Stimulated activated CD4-positive, alpha-beta T cell treated with anti-CD3 and anti-CD28 coated beads, Interleukin-15, amount 100 ng/mL, for 24 hours (primary cell): ENCODE results near the gene RBPJ.
"Not testable (repeated sequence)": the region's sequence is repeated elsewhere in the genome, so short reads cannot be mapped to it uniquely, and the experiment has no call there.

Experiments
- DNase-seq: peaks from one replicate; pipeline ENCODE4 v3.0.0-alpha.2; 2020

The RBPJ gene

DNA sequence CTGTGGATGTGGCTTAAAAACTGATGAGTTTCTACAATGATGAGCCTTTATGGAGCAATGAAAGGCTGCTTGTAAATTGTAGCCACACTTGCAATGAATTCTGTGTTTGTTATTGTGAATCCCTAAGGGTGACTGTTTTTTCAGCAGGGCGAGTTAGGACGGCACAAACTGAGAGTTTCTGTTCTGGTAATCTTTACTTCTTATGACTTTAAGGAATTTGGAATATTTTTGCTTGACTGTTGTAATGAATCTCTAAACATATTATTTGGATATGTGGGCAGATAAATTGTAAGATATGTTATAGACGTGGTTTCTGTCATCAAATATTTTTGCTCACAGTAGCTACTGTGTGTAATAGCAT is 22.2 kb downstream of the RBPJ start:
- no peak for DNase-seq

DNA sequence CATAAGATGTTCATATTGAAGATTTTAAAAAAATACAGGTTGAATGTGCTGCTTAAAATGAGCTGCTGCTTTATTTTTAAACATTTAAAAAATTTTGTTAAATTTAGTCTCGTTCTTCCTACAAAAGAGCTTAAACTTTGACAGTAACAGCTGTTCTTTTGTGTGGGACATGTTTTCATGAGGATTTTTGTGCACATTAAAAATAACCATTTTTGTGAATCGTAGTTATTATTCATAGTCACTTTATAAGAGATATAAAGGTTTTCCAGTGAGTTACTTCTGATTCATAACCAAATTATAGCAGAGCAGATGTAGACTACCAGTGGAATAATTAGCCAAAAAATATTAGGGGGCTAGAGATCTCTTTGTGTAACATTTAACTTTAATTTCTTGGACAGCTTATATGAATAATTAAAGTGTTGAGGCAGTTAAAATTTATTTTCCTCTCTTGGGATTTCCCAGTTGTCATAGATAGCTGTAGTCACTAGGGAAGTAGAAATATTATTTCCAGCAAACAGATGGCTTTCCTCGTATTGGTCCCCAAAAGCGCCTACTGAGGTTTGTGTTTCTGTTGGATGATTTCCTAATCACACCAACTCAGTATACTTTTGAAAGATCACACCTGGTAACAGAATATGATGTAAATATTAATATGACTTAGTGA is 24.2 kb downstream of the RBPJ start:
- DNase-seq = no peak

DNA sequence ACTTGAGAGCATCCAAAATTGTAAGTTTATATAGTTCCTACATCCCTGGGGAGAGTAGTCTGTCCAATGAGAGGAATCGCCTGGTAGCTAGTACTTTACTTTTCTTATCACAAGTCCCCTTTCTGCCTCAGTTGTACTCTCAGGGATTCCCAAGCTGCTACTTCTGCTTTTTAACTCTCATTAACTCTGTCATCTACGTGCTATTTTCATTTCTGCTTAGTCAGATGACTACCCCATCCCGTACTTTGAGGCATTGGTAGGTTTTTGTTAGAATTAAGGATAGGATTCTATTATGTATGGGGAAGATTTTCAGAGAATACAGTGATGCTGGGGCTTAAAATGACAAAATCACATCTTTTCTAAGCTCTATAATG is 24.7 kb downstream of the RBPJ start:
- DNase-seq = no peak

DNA sequence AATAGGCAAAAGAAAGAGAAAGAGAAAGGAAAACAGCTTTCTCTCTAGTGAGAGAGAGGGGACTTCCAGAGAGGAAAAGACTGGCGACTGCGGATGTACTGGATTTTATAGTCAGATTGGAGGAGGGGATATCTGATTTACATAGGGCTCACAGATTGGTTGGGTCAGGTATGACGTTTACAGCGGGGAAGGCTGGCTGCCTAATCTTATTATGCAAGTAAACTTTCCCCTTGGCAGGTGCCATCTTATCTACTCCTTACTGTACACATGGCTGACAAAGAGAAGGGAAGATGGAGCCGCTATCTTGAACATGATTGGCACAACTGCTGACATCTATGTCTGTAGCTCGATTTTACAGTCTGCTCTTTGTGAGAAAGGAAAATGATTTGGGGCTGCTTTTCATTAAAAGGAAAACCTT is 25.4 kb downstream of the RBPJ start:
- DNase-seq = no peak

DNA sequence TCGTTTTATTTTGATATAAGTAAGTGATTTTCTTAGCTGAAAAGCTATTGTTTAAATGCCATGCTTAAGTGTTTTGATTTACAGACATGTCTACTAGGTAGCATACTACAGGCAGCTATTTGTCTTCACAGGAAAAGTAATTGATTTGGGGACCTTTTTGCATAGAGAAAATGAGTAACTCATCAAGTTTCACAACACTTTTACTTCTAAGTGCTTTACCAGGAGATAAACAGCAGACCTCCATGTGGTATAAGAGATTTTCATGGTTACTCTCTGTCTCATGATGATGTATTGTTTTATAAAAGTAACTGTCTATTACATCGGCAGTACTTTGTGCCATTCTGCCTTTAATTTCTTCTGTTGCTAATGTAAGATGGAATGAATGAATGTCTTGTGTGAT is 28.7 kb downstream of the RBPJ start:
- DNase-seq = no peak

DNA sequence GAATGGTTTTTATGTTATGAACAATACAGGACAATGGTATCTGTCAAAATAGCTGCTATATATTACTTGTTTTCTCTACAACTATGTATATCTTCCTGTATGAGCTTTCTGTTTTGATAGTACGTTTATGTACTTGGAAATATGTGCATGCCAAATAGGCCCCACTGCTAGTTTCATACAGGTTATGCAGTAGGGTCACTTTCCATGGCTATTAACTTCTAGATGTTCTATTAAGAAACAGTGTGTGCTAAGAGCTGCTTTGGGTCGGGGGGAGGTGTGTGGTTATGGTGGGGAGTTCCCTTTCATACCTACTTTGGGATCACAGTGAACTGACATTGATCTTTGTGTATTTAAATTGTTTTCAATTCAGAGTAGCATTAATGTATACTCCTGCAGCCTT is 30.9 kb downstream of the RBPJ start:
- no peak for DNase-seq

DNA sequence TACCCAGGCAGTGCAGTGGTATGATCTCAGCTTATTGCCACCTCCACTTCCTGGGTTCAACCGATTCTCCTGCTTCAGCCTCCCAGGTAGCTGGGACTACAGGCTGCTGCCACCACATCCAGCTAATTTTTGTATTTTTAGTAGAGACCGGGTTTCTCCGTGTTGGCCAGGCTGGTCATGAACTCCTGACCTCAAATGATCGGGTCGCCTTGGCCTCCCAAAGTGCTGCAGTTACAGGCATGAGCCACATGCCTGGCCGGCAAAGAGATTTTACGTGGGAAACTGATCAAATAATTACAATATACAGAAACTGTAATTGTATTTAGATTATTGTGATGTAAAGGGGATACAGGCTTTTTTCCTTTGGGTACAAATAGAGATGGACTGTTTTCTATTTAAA is 33.7 kb downstream of the RBPJ start:
- no peak for DNase-seq

DNA sequence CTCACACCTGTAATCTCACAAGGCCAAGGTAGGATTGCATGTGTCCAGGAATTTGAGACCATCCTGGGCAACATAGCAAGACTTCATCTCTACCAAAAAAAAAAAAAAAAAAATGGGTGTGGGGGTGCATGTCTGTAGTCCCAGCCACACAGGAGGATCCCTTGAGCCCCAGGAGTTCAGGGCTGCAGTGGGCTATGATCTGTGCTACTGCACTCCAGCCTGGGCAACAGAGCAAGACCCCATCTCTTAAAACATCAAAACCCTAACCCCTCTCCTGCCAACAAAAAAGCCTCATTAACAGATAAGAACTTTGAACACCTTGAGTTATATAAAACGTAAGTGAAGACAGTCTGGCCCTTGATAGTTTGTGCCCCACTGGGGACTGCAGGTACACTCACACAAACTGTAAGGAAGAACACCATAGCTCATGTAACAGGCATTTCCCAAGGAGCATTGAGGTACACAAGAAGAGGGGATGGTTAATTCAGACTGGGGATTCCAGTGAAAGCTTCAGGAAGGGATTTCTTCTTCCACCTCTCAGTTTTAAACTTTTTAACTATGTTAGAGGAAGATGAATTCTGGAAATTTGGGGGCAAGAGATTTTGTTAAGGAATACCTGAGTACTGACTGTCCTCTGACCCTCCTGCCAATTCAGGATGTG is 34.7 kb downstream of the RBPJ start:
- DNase-seq = no peak

DNA sequence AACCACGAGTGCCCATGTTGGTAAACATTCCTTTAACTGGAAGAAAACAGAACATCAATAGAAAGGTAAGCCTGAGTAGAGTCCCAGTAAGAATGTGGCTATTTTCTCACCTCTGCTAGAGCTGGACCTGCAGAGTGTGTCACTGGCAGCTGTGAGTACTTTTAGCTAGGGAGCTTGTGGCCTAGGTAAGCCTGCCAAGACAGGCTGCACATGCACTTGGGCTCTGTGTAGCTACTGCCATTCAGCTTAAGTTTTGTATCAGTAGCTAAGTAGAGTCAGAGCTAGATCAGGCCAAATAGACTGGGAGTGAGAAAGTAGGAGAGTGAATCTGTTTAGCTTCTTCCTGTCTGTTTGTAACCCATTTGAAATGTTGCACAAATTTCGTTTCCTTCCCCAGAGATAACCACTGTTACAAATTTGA is 35.3 kb downstream of the RBPJ start:
- DNase-seq = no peak

DNA sequence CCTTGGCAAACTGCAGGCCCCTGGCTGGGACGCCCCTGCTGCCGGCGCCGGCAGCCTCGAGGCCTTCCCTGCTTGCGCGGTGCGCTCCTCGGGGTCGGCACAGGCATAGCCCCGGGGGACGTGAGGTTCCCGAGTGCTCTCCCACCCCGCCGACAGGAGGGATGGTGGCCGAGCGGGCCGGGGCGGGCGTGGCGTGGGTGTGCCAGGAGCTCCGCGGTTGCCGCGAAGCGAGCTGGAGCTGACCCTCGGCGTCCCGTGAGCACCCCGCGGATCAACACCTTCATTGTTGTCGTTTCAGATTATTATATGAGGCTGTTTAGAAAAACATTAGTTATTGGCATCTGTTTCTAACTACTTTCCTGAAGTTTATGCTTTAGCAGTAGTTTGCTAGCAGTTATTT is 38.7 kb downstream of the RBPJ start:
- DNase-seq = not testable (repeated sequence)

DNA sequence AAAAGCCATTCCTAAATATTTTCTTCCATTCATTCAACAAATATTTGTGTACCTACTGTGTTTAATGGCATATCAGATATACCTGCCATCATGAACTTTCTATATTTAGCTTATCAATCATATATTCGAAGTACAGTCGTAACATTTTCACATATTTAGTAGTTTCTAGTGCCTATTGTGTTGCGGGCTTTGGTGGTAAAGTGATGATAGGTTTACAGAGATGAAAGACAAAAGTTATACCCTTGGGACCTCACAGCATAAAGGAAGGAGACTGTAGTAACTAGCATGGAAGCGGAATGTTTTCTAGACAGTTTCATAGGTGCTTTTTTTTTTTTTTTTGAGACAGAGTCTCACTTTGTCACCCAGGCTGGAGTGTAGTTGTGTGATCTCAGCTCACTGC is 39.5 kb downstream of the RBPJ start:
- no peak for DNase-seq

DNA sequence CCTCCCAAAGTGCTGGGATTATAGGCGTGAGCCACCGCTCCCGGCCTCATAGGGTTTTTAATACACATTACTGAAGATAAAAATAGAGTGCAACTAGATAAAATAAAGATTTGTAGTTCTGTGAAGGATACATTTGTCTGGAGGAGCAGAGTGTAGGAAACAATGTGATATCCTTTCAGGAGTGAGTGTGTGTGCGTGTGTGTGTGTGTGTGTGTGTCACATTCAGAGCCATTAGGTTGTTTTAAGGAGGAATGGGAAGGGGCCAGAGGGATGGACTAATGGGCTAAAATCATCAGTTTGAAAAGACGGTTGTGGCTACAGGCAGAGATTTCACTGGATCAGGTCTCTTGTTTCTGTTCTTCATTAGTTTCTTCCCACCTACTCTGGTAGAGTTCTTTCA is 40.0 kb downstream of the RBPJ start:
- no peak for DNase-seq

DNA sequence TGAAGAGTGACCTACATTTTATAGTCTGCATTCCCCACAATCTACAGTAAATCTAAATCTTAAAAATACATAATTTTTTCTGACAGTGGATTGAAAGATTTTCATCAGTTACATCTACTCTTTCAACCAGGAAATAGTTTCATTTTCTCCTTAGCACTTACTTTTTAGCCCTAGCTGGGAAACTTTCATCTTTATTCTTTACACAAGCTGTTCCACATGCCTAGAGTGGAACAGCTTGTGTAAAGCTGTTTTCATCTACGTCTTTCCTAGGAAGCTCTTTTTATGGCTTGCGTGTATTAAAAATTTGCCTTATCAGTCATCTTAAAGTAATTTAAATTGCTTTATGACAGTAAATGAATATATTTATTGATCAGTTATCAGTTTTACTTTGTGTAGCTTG is 40.5 kb downstream of the RBPJ start:
- DNase-seq = no peak

DNA sequence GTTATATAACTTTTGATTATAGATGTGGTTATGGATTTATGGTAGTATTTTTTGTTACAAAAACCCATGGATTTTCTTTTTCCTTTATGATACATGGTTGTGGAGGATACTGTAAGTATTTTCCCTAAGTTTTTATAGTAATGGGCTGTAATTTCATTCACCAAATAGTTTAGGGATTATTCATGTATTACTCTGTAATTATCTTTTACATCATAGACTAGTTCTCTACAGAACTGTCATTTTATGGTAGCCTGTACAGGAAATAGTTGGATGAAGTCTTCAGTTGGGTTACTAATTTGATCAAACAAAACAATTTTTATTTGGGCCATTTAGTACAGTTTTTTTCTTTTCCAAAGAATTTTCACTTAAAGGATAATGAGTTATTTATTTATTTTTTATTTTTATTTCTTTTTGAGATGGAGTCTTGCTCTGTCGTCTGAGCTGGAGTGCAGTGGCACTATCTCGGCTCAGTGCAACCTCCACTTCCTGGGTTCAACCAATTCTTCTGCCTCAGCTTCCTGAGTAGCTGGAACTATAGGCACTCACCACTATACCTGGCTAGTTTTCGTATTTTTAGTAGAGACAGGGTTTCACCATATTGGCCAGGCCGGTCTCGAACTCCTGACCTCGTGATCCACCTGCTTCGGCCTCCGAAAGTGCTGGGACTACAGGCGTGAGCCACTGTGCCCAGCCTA is 42.1 kb downstream of the RBPJ start:
- DNase-seq = no peak

DNA sequence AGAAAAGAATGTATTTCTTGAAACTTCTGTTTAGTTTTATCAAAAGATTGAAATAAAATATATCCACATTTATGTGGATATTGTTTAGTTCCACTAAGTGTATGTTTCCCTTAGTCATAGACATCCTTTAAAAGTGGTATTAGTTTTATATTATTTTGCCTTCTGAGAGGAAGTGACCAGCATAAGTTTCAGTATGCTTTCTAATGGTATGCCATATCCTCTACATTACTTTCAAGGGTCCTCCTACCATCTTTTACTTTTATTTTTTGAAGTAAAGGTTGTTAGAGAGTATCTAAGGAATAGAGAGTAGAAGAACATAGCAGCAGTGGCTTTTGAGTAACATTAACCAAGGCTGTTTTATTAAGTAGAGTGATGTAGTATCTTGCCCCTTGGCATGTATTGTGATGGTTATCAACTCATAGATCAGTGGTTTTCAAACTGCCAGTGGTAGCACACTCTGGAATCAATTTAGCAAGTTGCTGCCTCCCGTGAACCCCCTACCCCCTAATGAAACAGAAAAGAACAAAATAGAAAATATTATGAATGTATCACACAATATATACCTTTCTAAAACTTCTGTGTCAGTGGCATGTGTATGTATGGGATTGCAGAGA is 44.8 kb downstream of the RBPJ start:
- no peak for DNase-seq

DNA sequence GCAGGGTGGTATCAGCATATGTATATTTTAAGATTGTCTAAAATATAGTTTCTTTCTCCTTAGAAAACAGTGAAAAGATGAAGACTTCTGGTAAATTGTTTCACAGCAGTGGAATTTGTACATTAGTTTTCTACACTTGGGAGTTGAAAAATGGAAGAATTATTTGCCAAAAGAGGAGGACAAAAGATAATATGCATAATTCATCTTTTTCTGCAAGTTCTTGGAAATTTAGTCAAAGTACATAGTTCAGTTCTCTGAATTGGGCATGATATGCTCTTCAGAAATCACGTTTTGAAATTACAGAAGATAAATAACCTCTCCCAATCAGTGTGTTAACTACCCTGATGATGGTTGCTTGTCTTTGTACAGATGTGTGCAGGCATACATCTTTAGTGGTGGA is 47.0 kb downstream of the RBPJ start:
- no peak for DNase-seq

DNA sequence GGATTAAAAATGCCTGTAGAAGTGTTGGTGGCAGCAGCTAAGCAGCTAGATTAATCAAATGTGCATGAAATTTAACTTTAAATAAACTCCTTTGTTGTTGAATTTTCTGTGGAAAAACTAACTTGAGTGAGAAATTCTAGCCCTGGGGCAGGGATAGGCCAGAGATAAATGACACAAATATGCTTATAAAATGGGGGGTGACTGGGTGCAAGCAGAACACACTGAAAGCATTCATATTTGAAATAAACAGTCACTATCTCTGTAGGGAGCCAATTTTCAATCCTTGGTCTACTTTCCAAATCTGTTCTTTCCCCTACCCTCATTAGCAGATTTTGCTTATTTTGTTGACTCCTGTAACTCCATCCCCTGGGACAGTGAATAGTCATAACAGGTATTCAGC is 47.9 kb downstream of the RBPJ start:
- no peak for DNase-seq

DNA sequence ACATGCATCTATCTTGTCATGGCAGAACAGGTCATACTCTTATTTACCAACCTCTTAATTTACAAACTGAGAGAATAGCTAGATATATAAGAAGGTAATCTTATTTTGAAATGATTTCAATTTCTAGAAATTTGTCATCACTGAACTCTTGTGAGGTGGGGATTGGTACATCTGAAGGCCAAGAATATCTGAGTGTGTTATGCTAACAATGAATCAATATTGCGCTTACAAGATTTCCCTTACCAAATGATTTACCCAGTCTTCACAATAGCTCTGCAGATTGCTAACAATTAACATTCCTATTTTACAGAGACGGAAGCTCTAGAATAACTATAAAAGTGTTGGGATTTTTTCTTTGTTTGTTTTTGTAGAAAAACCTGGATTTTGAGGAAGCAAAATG is 48.3 kb downstream of the RBPJ start:
- DNase-seq = no peak

DNA sequence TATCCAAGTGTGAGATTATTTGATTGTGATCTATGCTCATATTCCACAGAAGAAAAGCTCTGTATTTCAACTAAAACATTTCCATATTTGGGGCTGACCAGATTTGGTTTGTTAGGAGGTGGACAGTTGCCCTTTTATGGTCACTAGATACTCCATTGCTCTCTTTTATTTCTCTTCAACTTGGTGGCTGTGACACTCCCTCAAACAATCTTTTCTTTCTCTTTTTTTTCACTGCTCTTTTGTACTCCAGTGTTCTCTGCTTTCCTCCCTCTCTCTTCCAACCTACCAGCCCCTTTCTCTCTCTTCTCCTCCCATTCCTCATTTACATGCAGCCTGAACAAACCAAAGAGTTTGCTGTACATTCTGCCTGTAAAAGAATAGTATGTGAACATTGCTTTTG is 48.8 kb downstream of the RBPJ start:
- DNase-seq = no peak

DNA sequence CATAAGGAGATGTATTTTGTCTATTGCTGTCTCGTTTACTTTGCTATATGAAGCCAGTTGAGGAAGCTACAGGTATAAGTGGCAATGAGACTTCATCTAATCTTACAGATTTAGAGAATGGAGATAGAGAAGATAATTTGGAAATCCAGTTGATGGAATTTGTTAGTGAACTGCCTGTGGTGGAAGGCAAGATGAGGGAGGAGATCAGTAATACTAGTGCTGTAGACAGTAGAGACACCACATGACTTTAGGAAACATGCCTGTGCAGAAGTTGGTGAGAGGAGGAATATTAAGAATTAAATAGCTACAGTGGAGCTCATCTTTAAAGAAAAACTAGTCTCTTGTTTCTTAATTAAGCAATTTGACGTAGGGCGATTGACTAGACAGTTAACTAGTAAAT is 51.3 kb downstream of the RBPJ start:
- no peak for DNase-seq

DNA sequence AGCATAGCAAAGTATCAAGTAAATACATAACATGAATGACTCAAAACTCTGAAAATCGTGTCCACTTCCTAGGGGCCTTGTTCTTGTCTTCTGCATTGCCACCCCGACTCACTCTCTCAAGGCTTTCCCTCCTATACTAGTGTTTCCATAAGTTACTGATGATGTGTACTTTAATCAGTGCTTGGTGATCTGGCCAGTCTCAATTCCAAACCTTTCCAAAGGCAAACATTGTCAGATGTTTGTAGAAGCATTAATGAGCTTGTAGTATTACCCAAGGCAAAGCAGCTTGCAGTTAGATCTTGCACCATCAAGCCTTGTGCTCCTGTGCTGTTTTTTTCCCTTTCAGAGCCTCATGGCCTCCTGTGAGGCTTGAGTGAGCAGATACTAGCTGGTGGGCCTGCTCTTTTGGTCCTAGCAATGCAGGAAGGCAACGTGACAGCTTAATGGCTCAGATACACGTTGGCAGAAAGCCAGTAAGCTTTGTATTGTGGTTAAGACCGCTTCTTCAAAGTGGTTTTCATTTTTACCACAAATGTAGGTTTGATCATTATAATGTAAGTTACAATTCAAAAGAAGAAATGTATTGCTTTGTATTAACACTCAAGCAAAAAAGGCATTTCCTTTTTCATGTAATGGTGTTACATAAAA is 51.8 kb downstream of the RBPJ start:
- peak; percentile 45 for DNase-seq

DNA sequence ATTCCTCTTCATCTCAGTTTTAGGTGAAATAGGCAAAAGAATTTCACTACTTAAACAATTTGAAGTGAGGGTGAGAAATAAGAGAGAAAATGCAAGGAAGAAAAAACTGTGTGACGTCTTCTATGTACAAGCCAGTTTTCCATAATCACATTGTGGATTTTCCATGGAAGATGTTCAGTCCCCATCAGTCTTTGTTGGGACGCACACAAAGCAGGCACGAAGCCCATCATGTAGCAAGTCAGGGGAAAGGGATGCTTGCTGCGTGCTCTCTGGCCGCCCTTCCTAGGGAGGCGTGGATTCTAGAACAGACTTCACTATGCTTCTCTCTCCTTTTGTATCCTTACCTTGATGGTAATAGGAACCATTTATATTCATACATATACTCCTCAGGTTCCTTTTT is 54.7 kb downstream of the RBPJ start:
- no peak for DNase-seq
